ENCODE data around the gene KDR.

The KDR gene

DNA sequence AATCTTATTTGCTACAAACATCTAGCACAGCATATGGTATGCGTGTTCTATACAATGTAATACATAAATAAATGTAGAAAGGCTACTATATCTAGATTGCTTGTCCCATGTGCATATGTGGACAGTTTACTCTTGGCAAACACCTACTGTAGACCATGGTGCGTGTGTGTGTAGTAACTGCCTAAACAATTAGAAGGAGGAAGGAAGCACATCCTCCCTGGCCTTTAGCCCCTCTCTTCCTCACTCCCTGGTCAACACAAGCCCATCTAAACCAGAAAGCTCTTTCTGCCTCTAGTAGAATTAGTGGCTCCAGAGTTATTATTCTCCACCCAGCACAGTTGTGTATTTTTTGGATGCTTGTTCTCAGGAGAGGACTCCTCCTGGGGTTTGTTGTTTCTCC, 73.9 kb downstream of the KDR start:
- no peak for DNase-seq (ENCODE audit: extremely low read depth, low read depth)
- TF ChIP-seq, protein P1, sequence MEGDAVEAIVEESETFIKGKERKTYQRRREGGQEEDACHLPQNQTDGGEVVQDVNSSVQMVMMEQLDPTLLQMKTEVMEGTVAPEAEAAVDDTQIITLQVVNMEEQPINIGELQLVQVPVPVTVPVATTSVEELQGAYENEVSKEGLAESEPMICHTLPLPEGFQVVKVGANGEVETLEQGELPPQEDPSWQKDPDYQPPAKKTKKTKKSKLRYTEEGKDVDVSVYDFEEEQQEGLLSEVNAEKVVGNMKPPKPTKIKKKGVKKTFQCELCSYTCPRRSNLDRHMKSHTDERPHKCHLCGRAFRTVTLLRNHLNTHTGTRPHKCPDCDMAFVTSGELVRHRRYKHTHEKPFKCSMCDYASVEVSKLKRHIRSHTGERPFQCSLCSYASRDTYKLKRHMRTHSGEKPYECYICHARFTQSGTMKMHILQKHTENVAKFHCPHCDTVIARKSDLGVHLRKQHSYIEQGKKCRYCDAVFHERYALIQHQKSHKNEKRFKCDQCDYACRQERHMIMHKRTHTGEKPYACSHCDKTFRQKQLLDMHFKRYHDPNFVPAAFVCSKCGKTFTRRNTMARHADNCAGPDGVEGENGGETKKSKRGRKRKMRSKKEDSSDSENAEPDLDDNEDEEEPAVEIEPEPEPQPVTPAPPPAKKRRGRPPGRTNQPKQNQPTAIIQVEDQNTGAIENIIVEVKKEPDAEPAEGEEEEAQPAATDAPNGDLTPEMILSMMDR (IDR thresholded peaks at IDR 0.05; ENCODE audit: low read depth, low read length) = no peak

DNA sequence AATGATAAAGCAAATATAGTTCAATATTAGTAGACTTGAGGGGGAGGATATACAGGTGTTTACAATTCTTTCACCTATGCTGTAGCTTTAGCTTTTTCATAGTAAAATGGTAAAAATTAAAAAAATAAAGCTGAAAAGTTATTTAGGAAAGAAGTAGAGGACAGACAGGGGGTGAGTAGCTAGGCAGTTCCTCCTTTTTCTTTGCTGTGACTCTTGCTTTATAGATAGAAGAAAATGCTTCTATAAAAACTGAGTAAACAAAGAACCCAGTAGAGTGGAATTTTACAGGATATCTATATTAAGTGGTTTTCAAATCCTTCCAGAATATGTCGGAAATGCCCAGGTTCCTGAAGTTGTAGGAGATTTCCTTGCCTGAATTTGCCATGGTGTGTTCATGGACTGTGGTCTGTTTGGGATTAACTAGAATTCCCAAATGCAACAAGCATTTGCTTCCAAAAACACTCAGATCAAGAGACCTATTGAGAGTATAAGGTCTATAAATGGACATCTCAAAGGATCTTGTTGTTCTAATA, 74.9 kb downstream of the KDR start:
- TF ChIP-seq, protein P1 (IDR thresholded peaks at IDR 0.05; ENCODE audit: low read depth, low read length) = no peak
- DNase-seq (ENCODE audit: extremely low read depth, low read depth) = no peak

DNA sequence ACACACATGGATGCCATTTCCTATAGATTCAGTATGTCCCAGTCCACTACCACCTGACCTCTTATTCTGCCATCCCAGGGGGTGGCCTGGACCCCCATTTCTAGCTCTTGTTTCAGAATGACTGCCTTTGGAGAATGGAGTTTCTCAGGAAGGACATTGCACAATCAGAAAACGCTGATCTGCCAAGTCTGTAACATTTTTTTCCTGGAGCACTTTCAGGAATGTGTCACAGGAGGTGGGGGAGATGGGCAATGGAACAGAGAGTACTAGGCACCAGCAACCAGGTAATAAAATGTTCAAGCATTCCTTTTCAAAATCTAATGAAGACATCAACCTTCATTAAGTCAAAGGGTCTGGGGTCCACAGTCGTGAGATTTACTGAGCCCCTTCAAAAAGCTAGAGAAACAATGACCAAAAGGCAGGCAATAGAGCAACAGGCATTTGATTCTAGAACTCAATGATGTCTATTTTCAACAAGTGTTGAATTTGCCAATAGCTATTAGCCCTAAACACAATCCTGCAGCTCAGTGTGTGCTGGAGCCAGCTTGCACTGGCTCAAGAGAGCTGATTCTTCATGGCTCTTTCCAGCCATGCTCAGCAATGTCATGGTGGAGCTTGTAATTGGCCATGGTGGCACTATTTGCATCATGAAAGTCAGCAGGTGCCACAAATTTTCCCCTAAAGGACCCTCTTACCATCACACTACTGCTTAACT, 87.1 kb downstream of the KDR start:
- no peak for DNase-seq (ENCODE audit: extremely low read depth, low read depth)

DNA sequence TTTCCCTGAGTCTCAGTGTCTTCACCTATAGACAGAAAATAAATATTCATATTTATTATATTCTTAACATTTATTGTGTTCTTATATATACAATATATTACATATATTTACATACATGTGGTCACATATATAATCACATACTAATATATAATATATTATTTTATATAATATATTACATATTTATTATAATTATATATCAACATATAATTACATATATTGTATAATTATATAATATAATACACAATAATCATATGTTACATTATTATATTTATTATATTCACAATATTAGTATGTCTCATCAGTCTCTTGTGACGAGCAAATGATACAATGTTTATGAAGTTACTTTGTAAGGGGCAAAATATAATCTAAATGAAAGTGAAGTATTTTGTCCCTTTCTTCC, 87.7 kb downstream of the KDR start:
- TF ChIP-seq, protein P1 (IDR thresholded peaks at IDR 0.05; ENCODE audit: low read depth, low read length) = no peak

More for the DNA sequence above, 87.1 kb downstream of the KDR start:
- TF ChIP-seq, protein P1 (IDR thresholded peaks at IDR 0.05; ENCODE audit: low read depth, low read length) = no peak

DNA sequence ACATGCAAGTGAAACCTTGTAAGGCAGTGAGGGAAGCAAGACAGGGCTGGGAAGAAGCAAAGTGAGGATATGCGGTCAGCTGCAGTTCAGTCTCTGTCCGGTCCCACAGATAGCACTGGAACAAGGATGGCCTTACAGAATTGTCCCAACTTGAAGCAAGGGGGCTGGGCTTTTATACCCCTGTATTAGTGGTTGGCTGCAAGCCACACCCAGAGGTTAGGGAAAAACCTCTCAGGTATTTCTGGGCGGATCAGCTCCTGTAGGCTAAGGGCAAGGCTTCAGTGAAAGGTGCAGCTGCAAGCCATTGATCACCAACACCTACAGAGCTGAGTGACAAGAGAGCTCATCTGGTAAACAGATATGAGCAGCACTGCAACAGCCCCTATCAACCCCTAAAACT, 89.0 kb downstream of the KDR start:
- DNase-seq (ENCODE audit: extremely low read depth, low read depth) = no peak
- TF ChIP-seq, protein P1 (IDR thresholded peaks at IDR 0.05; ENCODE audit: low read depth, low read length) = no peak

More for the DNA sequence above, 87.7 kb downstream of the KDR start:
- DNase-seq (ENCODE audit: extremely low read depth, low read depth) = no peak

DNA sequence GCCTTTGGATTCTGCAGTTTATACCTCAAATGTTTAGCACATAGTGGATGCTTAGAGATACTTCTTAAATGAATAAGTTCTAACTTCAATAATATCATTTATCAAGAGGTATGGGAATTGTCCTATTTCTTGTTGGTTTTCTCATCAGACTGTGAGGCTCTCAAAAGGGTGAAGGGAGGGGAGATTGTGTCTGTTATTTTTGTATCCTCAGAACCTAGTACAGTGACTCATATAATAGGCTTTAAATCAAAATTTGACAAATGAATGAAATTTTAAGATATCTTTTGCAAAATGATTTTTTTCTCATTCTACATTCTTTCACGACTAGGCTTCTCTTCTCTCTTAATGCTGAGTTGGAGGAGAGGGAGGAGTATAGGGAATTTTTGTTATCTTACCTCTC, 89.5 kb downstream of the KDR start:
- TF ChIP-seq, protein P1 (IDR thresholded peaks at IDR 0.05; ENCODE audit: low read depth, low read length) = no peak

DNA sequence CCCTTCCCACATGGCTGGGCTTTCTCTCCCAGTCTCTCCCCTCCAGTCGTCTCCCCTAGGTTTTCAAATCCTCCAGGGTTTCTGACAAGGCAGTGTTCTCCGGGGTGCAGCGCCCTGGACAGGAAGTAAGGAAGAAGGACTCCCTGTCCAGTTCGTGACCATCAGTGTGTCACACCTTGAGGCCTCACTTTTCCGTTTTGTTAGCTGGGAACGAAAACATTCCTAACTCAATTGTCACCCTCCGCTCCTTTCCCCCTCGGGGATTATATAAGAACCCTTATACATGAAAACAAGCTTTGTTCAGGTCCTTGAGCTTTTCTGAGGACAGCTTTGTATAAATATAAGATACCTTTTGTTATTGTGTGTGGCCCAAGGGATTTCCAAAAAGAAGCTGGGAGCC, 92.1 kb downstream of the KDR start:
- no peak for DNase-seq (ENCODE audit: extremely low read depth, low read depth)
- TF ChIP-seq, protein P1 (IDR thresholded peaks at IDR 0.05; ENCODE audit: low read depth, low read length) = no peak

More for the DNA sequence above, 89.5 kb downstream of the KDR start:
- no peak for DNase-seq (ENCODE audit: extremely low read depth, low read depth)

Data from AG09319 (cell line).